ENCODE data around the gene ZNF668. TPM values are rescaled to one million over a fixed set of nuclear protein-coding genes. Genes with fewer than 3 reads are reported as not detected.

ZNF668 gene
- total and polyA plus RNA-seq, 2 of the 13 experiments (the other 11 are each of a cell fraction or from before 2014, with no cell fraction given), result 3.8 to 9.8 TPM

DNA sequence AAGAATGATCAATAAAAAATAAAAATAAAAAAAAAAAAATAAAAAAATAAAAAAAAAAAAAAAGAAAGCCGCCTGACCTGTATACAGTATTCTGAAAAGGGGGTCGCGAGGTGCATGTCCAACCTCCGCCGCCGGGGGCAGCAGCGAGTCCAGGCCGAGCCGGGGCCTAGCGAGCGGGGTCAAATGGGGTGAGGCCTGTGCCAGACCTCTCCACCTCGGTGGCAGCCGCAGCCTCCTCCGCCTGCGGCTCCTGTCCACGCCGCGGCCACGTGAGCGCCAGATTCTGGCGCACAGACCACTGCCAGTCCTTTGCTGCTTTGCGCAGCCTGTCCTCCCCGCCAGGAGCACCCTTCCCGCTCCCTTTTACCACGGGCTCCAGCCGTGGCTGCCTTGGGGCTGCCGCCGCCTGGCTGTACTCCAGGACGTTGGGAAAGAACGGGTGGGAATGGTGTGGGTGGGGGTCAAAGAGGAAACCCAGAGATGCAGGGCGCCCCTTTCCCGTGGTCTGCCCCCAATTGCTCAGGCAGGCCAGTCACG is 31.7 kb upstream of the ZNF668 start (continued):
- TF ChIP-seq, protein P1, sequence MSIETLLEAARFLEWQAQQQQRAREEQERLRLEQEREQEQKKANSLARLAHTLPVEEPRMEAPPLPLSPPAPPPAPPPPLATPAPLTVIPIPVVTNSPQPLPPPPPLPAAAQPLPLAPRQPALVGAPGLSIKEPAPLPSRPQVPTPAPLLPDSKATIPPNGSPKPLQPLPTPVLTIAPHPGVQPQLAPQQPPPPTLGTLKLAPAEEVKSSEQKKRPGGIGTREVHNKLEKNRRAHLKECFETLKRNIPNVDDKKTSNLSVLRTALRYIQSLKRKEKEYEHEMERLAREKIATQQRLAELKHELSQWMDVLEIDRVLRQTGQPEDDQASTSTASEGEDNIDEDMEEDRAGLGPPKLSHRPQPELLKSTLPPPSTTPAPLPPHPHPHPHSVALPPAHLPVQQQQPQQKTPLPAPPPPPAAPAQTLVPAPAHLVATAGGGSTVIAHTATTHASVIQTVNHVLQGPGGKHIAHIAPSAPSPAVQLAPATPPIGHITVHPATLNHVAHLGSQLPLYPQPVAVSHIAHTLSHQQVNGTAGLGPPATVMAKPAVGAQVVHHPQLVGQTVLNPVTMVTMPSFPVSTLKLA (IDR thresholded peaks at IDR 0.05), result peak; percentile 90
- no peak for TF ChIP-seq SMARCE1 (IDR thresholded peaks at IDR 0.05; ENCODE audit: borderline replicate concordance)
- TF ChIP-seq HOXD1 (CRISPR knock-in tag; IDR thresholded peaks at IDR 0.05), result peak; percentile 97; the same call in 1 of the 2 replicates
- TF ChIP-seq HHEX (CRISPR knock-in tag; IDR thresholded peaks at IDR 0.05), result no peak
- TF ChIP-seq SMYD3 (CRISPR knock-in tag; IDR thresholded peaks at IDR 0.05), result peak; percentile 92
- TF ChIP-seq, protein P2, sequence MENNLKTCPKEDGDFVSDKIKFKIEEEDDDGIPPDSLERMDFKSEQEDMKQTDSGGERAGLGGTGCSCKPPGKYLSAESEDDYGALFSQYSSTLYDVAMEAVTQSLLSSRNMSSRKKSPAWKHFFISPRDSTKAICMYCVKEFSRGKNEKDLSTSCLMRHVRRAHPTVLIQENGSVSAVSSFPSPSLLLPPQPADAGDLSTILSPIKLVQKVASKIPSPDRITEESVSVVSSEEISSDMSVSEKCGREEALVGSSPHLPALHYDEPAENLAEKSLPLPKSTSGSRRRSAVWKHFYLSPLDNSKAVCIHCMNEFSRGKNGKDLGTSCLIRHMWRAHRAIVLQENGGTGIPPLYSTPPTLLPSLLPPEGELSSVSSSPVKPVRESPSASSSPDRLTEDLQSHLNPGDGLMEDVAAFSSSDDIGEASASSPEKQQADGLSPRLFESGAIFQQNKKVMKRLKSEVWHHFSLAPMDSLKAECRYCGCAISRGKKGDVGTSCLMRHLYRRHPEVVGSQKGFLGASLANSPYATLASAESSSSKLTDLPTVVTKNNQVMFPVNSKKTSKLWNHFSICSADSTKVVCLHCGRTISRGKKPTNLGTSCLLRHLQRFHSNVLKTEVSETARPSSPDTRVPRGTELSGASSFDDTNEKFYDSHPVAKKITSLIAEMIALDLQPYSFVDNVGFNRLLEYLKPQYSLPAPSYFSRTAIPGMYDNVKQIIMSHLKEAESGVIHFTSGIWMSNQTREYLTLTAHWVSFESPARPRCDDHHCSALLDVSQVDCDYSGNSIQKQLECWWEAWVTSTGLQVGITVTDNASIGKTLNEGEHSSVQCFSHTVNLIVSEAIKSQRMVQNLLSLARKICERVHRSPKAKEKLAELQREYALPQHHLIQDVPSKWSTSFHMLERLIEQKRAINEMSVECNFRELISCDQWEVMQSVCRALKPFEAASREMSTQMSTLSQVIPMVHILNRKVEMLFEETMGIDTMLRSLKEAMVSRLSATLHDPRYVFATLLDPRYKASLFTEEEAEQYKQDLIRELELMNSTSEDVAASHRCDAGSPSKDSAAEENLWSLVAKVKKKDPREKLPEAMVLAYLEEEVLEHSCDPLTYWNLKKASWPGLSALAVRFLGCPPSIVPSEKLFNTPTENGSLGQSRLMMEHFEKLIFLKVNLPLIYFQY (CRISPR knock-in tag; IDR thresholded peaks at IDR 0.05; ENCODE audit: borderline replicate concordance), result peak; percentile 81
- TF ChIP-seq, protein P3, sequence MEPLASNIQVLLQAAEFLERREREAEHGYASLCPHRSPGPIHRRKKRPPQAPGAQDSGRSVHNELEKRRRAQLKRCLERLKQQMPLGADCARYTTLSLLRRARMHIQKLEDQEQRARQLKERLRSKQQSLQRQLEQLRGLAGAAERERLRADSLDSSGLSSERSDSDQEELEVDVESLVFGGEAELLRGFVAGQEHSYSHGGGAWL (CRISPR knock-in tag; IDR thresholded peaks at IDR 0.05), result peak; percentile 98
- peak; percentile 93; the same call in 1 of the 2 replicates for TF ChIP-seq IRX3 (CRISPR knock-in tag; IDR thresholded peaks at IDR 0.05; ENCODE audit: borderline replicate concordance, low read depth)
- TF ChIP-seq ZNF644 (CRISPR knock-in tag; IDR thresholded peaks at IDR 0.05; ENCODE audit: low read depth), result peak; percentile 65; the same call in 1 of the 2 replicates
- 0 out of 2 replicates have a peak, but pooled peaks have one; percentile 78 for TF ChIP-seq ZNF335 (CRISPR knock-in tag; IDR thresholded peaks at IDR 0.05)
- TF ChIP-seq, protein P4, sequence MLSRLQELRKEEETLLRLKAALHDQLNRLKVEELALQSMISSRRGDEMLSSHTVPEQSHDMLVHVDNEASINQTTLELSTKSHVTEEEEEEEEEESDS (CRISPR knock-in tag; IDR thresholded peaks at IDR 0.05; ENCODE audit: borderline replicate concordance), result peak; percentile 92
- TF ChIP-seq ARNT2 (CRISPR knock-in tag; IDR thresholded peaks at IDR 0.05; ENCODE audit: low read depth), result peak; percentile 99
- TF ChIP-seq ZFAT (CRISPR knock-in tag; conservative IDR thresholded peaks at IDR 0.05), result peak; percentile 67; the same call in 1 of the 2 replicates
- peak; percentile 93 for TF ChIP-seq ZNF709 (CRISPR knock-in tag; IDR thresholded peaks at IDR 0.05)
- TF ChIP-seq PRMT3 (CRISPR knock-in tag; IDR thresholded peaks at IDR 0.05; ENCODE audit: borderline replicate concordance, low read depth), result peak; percentile 74; the same call in 1 of the 2 replicates
- TF ChIP-seq GZF1 (CRISPR knock-in tag; IDR thresholded peaks at IDR 0.05), result peak; percentile 77; the same call in 1 of the 2 replicates
- peak; percentile 81; the same call in 1 of the 2 replicates for TF ChIP-seq ZKSCAN8 (CRISPR knock-in tag; IDR thresholded peaks at IDR 0.05; ENCODE audit: borderline replicate concordance)
- TF ChIP-seq PLRG1 (conservative IDR thresholded peaks at IDR 0.05), result no peak
- TF ChIP-seq ZSCAN21 (CRISPR knock-in tag; IDR thresholded peaks at IDR 0.05; ENCODE audit: borderline replicate concordance), result peak; percentile 98
- peak; percentile 18; the same call in 1 of the 2 replicates for TF ChIP-seq SIX1 (CRISPR knock-in tag; IDR thresholded peaks at IDR 0.05; ENCODE audit: borderline replicate concordance)
- TF ChIP-seq, protein P5, sequence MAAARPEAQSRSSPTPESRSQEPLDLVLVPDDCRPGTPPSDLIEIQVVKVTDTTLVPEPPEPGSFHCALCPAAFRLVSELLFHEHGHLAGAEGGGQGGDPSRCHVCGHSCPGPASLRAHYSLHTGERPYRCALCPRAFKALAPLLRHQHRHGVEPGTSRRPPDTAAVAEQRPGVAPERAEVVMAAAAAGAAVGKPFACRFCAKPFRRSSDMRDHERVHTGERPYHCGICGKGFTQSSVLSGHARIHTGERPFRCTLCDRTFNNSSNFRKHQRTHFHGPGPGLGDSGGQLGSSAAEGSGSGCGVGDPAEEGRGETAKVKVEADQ (CRISPR knock-in tag; IDR thresholded peaks at IDR 0.05; ENCODE audit: borderline replicate concordance), result peak; percentile 72; the same call in 1 of the 2 replicates
- peak; percentile 33; the same call in 1 of the 2 replicates for TF ChIP-seq ZNF468 (CRISPR knock-in tag; IDR thresholded peaks at IDR 0.05)
- peak; percentile 98 for TF ChIP-seq ZNF546 (CRISPR knock-in tag; conservative IDR thresholded peaks at IDR 0.05)
- TF ChIP-seq NR3C1 (CRISPR knock-in tag; IDR thresholded peaks at IDR 0.05), result no peak
- 0 out of 2 replicates have a peak, but pooled peaks have one; percentile 68 for TF ChIP-seq ZNF674 (CRISPR knock-in tag; IDR thresholded peaks at IDR 0.05; ENCODE audit: low read depth)

Data from HepG2 (cell line).